Activated naive CD4-positive, alpha-beta T cell treated with anti-CD3 and anti-CD28 coated beads for 36 hours (primary cell): Measurements from ENCODE around the gene ZNF526. TPM values are rescaled to one million over a fixed set of nuclear protein-coding genes. Genes with fewer than 3 reads are reported as not detected.

Source experiments
- CTCF ChIA-PET: fragments of 350-600 bp; sonication (Branson Sonifier 250); formaldehyde crosslinking; loops from one replicate; lab custom pipeline; 2021; ENCODE audit warnings: antibody characterized with exemption; lab: Charles Lee
- DNase-seq: peaks from one replicate; pipeline ENCODE4 v3.0.0-alpha.2; 2020
- H3K27ac Mint-ChIP-seq: one replicate; pipeline ENCODE4 v1.8.0; 2021; ENCODE audit warnings: mild to moderate bottlenecking, mixed read lengths
- H3K27me3 Mint-ChIP-seq: one replicate; pipeline ENCODE4 v1.8.0; 2021; ENCODE audit warnings: low read depth, mixed read lengths
- H3K36me3 Mint-ChIP-seq: one replicate; pipeline ENCODE4 v1.8.0; 2021; ENCODE audit warnings: low read depth, mixed read lengths
- H3K4me1 Mint-ChIP-seq: one replicate; pipeline ENCODE4 v1.8.0; 2021; ENCODE audit warnings: low read depth, mixed read lengths
- H3K4me3 Mint-ChIP-seq: one replicate; pipeline ENCODE4 v1.8.0; 2021; ENCODE audit warnings: mild to moderate bottlenecking, moderate library complexity, mixed read lengths
- H3K9me3 Mint-ChIP-seq: one replicate; pipeline ENCODE4 v1.8.0; 2021; ENCODE audit warnings: mixed read lengths
- intact Hi-C: fragments of 100-400 bp; cut with micrococcal nuclease; formaldehyde crosslinking; loops from one replicate; pipeline ENCODE4 v1.15.1; 2023
- total RNA-seq, 2 experiments: library from RNA; stranded (reverse); gene quantifications; one replicate each; pipeline ENCODE4 v1.2.3, GENCODE V29; 2021

Gene ZNF526, protein sequence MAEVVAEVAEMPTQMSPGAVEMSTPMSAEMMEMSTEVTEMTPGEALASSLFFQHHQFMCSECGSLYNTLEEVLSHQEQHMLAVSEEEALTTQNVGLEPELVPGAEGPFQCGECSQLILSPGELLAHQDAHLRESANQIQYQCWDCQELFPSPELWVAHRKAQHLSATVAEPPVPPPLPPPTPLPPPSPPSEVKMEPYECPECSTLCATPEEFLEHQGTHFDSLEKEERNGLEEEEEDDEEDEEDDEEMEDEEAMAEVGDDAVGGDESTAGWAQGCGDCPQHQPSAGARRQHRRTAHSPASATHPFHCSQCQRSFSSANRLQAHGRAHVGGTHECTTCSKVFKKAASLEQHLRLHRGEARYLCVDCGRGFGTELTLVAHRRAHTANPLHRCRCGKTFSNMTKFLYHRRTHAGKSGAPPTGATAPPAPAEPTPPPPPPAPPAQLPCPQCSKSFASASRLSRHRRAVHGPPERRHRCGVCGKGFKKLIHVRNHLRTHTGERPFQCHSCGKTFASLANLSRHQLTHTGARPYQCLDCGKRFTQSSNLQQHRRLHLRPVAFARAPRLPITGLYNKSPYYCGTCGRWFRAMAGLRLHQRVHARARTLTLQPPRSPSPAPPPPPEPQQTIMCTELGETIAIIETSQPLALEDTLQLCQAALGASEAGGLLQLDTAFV
- 10 to 100 TPM; 11.5 to 11.6 TPM for total RNA-seq

DNA sequence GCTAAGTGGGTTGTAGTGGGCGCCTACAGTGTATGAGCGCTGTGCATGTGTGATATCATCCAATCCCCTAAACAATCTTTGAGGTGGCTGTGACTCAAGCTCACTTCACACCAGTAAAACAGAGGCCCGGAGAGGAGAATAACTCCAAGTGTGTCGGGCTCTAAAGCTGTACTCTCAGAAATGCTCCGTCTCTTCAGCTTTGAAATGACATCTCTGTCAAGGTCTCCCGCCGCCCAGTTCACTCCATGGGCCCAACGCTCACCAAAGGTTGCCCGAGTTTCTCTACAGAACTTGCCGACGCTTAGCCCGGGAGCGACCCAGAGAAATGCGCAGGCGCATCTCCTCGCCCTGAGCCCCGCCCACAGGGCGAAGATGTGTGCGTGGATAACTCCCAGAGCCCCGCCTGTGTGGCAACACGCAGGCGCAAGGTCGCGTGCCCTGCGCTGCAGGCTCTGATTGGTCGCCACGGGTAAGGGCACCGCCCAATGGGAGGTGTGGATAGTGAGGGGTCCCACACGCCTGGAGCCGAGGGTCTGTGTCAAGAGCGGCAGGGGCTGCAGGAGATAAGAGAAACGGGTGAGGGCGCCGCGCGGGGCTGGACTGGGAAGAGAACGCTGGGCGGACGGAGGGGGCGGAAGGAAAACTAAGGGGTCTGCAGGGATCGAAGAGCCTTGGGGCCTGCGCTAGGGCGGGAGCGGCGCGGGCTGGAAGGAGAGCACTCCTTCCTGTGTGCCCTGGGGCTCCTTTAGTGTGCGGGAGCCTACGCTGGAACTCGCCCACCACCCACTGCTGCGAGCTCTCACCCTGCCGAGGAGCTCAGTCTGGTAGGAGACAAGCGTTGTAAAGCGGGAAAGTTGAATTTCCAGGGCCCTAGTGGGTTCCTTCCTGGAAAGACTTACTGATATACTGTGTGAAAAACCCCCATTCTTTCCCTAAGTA, at the start of gene ZNF526:
Gene ZNF526, plus strand, starts transcription at position 501 of the 939 bp plus-strand sequence. CDS start 4,092 bp downstream, outside the sequence.
- Mint-ChIP-seq H3K4me3 (peak within 1 kb of the TSS; percentile 96), H3K27ac (peak within 1 kb of the TSS; percentile 94), H3K27me3 (no peaks in the 10 kb centered on the region), H3K4me1 (peaks cover 55% of the 10 kb centered on the region), H3K36me3 (peaks cover 20% of the 10 kb centered on the region), H3K9me3 (no peaks in the 10 kb centered on the region)
- CTCF ChIA-PET = interaction anchor here (0.9 to 1.9 kb wide), 3 partner anchors 21 to 76 kb away, joined by 3 to 5 read pairs (median 4); no protein-coding TSS in a partner anchor
- intact Hi-C loops = loop anchor here (1.0 to 10.0 kb wide), 5 partner anchors 22 to 335 kb away; partner anchors contain the start of genes ARHGEF1, GSK3A, MEGF8 and RABAC1
- DNase-seq = peak; percentile 97

DNA sequence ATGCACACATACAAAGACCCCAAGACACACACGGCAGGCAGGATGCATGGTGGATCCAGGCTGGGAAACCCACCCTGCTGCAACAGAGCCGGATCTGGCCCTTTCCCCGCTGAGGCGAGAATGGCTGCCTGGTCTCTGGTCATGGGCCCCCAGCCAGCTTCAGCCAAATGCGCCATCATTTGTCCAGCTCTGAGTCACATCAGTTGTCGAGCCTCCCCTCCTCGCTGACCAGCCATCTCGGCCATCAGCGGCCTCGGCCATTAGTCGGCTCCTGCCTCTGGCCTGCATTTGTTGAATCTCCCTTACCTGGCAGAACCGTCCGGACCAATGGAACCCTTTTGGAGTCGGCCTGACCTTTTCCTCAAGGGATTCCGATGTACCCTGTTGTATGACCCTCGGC, 49.4 kb upstream of the ZNF526 start:
- intact Hi-C loops = no loop called here
- H3K4me3 Mint-ChIP-seq = no peak overlapping the region
- no peaks in the 10 kb centered on the region for H3K36me3 Mint-ChIP-seq
- H3K27ac Mint-ChIP-seq = no peak overlapping the region
- H3K27me3 Mint-ChIP-seq = peaks cover 14% of the 10 kb centered on the region
- CTCF ChIA-PET = interaction anchor here (0.6 kb wide), 1 partner anchor 52 kb away, joined by 4 read pairs; no protein-coding TSS in a partner anchor
- H3K4me1 Mint-ChIP-seq = peaks cover 4% of the 10 kb centered on the region
- no peaks in the 10 kb centered on the region for H3K9me3 Mint-ChIP-seq
- no peak for DNase-seq

DNA sequence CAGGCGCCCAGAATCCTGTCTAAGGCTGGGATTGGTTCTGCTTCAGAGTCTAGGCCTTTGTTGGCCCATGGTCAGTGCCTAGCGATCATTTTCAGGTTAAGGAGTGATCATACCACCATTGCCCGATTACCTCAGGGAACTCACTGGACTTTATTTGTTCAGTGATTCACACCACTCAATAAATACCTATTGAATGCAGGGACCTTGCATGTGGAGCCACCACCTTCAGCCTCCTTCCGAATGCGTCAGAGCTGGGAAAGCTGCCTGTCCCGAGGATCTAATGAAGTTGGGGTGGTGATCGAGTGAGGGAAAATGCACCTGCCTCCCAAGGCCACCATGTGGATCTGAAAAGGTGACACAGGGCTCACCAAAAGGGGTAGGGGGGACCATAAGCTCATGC, 47.9 kb upstream of the ZNF526 start:
- CTCF ChIA-PET = no interaction called here
- peaks cover 11% of the 10 kb centered on the region for H3K4me1 Mint-ChIP-seq

DNA sequence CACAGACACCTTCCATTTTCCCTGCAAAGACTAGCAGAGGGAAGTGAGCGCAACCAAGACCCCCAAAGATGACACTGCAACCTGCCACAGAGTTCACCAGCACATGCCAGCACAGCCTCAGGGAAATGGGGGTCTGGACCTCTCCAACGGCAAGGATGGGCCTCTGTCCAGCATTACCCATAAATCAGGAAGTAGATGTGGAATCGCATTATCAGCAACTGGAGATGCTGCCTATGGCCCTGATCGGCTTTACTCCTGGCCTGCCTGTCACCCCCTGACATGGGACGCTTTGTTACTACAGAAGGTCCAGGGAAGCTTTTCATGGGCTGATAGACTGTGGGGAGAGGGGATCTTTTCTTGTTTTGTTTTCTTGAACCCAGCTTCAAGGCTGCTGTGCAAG, 46.4 kb upstream of the ZNF526 start:
- H3K4me3 Mint-ChIP-seq = no peak overlapping the region
- peaks cover 21% of the 10 kb centered on the region for H3K27me3 Mint-ChIP-seq
- no peak overlapping the region for H3K27ac Mint-ChIP-seq
- no peaks in the 10 kb centered on the region for H3K36me3 Mint-ChIP-seq
- intact Hi-C loops = no loop called here
- CTCF ChIA-PET = no interaction called here
- DNase-seq = no peak
- peaks cover 11% of the 10 kb centered on the region for H3K4me1 Mint-ChIP-seq
- H3K9me3 Mint-ChIP-seq = no peaks in the 10 kb centered on the region

More for the DNA sequence above, 47.9 kb upstream of the ZNF526 start:
- DNase-seq = no peak
- Mint-ChIP-seq H3K36me3 (no peaks in the 10 kb centered on the region), H3K9me3 (no peaks in the 10 kb centered on the region), H3K27me3 (peaks cover 21% of the 10 kb centered on the region), H3K4me3 (no peak overlapping the region), H3K27ac (no peak overlapping the region)
- intact Hi-C loops = no loop called here

DNA sequence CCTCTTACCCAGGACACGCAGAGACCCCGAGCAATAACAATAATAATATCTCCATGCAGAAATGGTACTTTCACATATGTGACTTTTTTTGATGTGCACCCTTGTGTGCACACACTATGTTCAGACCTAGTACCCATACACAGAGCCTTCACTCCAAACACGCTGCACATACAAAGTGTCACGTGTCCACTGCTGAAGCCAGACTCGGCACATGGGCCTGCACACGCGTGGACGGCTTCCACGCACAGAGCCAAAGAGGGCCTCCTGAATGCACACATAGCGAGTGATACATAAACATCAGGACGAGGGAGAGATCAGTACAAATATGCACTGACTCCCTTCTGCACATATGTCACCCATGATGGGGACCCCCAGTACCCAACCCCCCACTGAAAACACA, 45.9 kb upstream of the ZNF526 start:
- no peak for DNase-seq
- Mint-ChIP-seq H3K4me3 (no peak overlapping the region), H3K9me3 (no peaks in the 10 kb centered on the region), H3K36me3 (no peaks in the 10 kb centered on the region), H3K4me1 (peaks cover 11% of the 10 kb centered on the region), H3K27me3 (peaks cover 21% of the 10 kb centered on the region), H3K27ac (no peak overlapping the region)
- intact Hi-C loops = no loop called here
- CTCF ChIA-PET = no interaction called here

DNA sequence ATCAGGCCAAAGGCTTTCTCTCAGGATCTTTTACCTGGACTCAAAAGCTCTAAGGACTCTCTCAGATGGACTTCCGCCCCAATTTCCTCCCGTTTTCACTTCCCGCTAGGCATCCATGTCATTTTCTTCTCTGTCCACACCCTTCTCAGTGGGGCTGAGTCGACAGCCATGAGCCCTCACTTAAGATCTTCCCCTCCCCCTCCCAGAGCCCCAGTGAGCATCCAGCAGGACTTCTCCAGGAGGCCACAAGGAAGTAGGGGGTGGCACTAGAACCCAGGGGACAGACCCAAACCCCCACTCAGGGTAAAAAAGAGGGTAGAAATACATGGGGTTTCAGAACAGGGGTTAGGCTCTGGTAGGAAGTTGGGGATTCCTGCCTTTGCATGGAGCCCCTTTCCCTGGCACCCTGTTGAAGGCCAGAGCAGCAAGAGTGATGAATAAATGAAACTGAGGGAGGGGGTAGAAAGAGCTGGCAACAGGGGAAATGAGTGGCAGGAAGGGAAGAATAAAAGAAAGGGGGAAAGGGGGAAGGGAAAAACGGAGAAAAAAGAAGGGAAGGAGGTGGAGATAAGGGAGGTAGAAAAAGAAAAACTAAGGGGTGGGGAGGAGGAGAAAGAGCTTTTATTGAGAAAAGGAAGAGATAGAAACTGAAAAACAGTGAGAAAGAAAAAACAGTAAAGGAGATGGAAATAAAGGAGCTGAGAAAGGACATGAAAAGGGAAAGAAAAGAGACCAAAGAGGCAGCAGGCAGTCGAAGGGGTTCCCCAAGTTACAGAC, 45.0 kb upstream of the ZNF526 start:
- intact Hi-C loops = no loop called here
- H3K4me1 Mint-ChIP-seq = peaks cover 11% of the 10 kb centered on the region
- no peaks in the 10 kb centered on the region for H3K9me3 Mint-ChIP-seq
- CTCF ChIA-PET = interaction anchor here (0.7 to 2.4 kb wide), 6 partner anchors 10 to 140 kb away, joined by 3 to 12 read pairs (median 6); partner anchors contain the start of gene POU2F2
- no peaks in the 10 kb centered on the region for H3K36me3 Mint-ChIP-seq
- no peak overlapping the region for H3K27ac Mint-ChIP-seq
- peak overlapping the region; percentile 81 for H3K4me3 Mint-ChIP-seq
- DNase-seq = no peak
- peaks cover 26% of the 10 kb centered on the region for H3K27me3 Mint-ChIP-seq

DNA sequence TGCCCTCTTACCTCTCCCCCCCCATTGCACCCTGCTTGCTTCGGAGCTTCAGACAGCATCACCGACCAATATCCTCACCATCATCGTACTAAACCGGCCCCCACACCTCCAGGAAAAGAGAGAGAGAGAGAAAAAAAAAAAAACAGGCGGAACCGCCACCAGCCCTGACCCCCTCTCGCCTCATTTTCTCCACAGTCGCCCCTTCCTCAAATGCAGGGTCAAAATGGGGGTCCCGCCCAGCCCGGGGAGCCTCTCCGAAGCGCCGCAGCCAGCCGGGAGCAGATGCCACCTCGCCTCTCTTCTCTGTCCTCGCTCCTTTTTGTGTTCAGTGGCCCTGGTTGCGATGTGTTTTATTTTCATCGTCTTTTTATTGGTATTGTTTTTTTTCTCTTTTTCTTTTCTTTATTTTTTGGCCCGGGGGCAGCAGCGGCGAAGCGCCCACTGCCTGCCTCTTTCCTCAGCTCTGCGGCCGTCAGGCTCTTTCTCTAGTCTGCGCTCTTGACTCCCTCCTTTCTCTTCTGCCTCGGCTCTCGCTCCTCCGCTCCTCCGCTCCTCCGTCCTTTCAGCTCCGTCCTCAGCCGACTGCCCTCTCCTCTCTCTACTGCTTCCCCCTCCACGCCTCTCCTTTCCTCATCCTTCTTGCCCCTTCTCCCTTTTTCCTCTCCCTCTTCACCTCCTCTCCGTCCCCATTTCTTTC, 44.0 kb upstream of the ZNF526 start:
- H3K4me3 Mint-ChIP-seq = peak overlapping the region; percentile 81
- H3K27me3 Mint-ChIP-seq = peaks cover 26% of the 10 kb centered on the region
- CTCF ChIA-PET = interaction anchor here (0.6 to 2.4 kb wide), 15 partner anchors 9 to 147 kb away, joined by 3 to 12 read pairs (median 4); partner anchors contain the start of genes PAFAH1B3 and POU2F2
- H3K9me3 Mint-ChIP-seq = no peaks in the 10 kb centered on the region
- no peaks in the 10 kb centered on the region for H3K36me3 Mint-ChIP-seq
- DNase-seq = peak; percentile 10
- no peak overlapping the region for H3K27ac Mint-ChIP-seq
- intact Hi-C loops = loop anchor here (2.0 kb wide), 1 partner anchor 67 kb away; the partner anchor contains the start of gene GSK3A
- H3K4me1 Mint-ChIP-seq = peaks cover 11% of the 10 kb centered on the region

DNA sequence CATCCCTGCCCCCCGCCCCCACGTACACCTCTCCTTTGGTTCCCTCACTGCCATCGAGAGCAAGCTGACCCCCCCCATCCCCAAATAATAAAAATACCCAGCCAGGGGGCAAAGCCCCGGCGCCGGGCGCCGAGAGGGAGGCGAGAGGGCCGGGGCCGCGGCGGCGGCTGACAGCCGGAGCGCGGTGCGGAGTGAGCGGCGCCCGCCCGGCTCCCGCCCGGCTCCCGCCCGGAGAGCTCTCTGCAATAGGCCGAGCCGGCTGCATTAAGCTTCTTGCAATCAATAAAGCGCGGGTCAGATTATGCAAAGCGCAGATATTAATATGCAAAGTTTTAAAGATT, 43.5 kb upstream of the ZNF526 start:
- Mint-ChIP-seq H3K4me3 (peak overlapping the region; percentile 81), H3K4me1 (peaks cover 11% of the 10 kb centered on the region), H3K36me3 (no peaks in the 10 kb centered on the region), H3K27me3 (peaks cover 26% of the 10 kb centered on the region), H3K9me3 (no peaks in the 10 kb centered on the region), H3K27ac (no peak overlapping the region)
- intact Hi-C loops = loop anchor here (2.0 kb wide), 1 partner anchor 66 kb away; the partner anchor contains the start of gene GSK3A
- DNase-seq = no peak
- CTCF ChIA-PET = interaction anchor here (0.6 to 2.4 kb wide), 13 partner anchors 8 to 147 kb away, joined by 3 to 12 read pairs (median 4); partner anchors contain the start of genes PAFAH1B3 and POU2F2

DNA sequence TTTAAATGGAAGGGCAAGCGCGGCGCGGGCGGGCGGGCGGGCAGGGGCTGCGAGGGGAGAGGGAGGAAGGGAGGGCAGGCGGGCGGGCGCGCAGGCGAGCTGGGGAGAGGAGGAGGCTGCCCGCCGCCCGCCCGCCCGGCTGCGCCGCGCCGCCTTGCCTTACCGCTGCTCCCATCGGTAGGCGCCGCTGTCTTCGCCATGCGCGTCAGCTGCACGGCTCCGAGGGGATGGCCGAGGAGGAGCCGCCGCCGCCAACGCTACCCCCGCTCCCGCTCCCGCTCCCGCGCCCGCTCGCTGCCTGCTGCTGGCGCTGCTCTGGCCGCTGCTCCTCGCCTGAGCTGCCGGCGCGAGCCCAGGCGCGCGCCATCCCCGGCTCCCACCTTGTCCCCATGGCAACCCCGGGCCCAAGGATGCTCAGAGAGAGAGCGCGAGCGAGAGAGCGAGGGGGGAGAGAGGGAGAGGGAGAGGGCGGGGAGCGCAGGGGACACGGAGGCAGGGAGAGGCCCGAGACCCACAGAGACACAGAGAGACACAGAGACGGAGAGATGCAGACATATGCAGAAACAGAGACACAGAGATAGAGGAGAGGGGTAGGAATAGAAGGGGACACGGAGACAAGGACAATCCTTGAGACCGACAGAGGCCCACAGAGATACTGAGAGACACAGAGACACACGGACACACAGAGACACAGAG, 43.0 kb upstream of the ZNF526 start:
- no peak overlapping the region for H3K27ac Mint-ChIP-seq
- intact Hi-C loops = loop anchor here (1.0 to 2.0 kb wide), 2 partner anchors 40 to 66 kb away; partner anchors contain the start of genes DEDD2 and GSK3A

DNA sequence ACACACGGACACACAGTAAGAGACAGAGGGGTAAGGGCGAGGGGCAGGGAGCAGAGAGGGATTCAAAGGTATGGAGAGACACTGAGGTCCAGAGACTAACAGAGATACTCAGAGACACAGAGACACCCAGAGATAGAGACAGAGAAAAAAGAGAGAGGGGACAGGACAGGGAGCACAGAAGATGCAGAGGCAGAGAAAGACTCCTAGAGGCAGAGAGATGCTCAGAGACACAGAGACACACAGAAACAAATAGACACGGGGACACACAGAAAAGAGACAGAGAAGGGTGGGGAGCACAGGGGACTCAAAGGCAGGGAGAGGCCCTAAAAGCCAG, 42.5 kb upstream of the ZNF526 start:
- Mint-ChIP-seq H3K27ac (no peak overlapping the region), H3K4me1 (peaks cover 11% of the 10 kb centered on the region), H3K4me3 (no peak overlapping the region), H3K9me3 (no peaks in the 10 kb centered on the region), H3K36me3 (no peaks in the 10 kb centered on the region), H3K27me3 (peaks cover 26% of the 10 kb centered on the region)
- DNase-seq = no peak
- CTCF ChIA-PET = interaction anchor here (0.7 to 2.4 kb wide), 3 partner anchors 45 to 146 kb away, joined by 3 to 8 read pairs (median 3); partner anchors contain the start of gene POU2F2
- intact Hi-C loops = loop anchor here (1.0 to 2.0 kb wide), 3 partner anchors 40 to 65 kb away; partner anchors contain the start of genes DEDD2 and GSK3A

More for the DNA sequence above, 43.0 kb upstream of the ZNF526 start:
- Mint-ChIP-seq H3K4me1 (peaks cover 11% of the 10 kb centered on the region), H3K4me3 (no peak overlapping the region), H3K9me3 (no peaks in the 10 kb centered on the region), H3K27me3 (peaks cover 26% of the 10 kb centered on the region), H3K36me3 (no peaks in the 10 kb centered on the region)
- CTCF ChIA-PET = interaction anchor here (0.6 to 2.4 kb wide), 14 partner anchors 8 to 146 kb away, joined by 3 to 12 read pairs (median 4); partner anchors contain the start of genes PAFAH1B3 and POU2F2
- peak; percentile 83 for DNase-seq
